HG03520 (cell line): Measurements from ENCODE around the gene NHEJ1.
"Not testable (repeated sequence)": the region's sequence is repeated elsewhere in the genome, so short reads cannot be mapped to it uniquely, and the experiment has no call there.

Experiments used
- ATAC-seq: cut with Tn5 transposase; IDR thresholded peaks from one replicate; pipeline ENCODE4 v1.9.1; 2021; ENCODE audit warnings: mild to moderate bottlenecking, moderate library complexity; ENCODE audit not compliant: unreplicated experiment

NHEJ1 gene

GRCh38 chr2:219160186-219161017 lies at the start of gene NHEJ1:
TSS of gene NHEJ1 (minus strand) at chr2:219160815. CDS start at chr2:219158362, 2,453 bp downstream.
- ATAC-seq = peak; percentile 80

GRCh38 chr2:219209236-219210195 lies 48.9 kb upstream of the NHEJ1 start:
- ATAC-seq = no peak

- no peak for ATAC-seq
Measured at GRCh38 chr2:219207884-219208740, 47.5 kb upstream of the NHEJ1 start.

GRCh38 chr2:219207134-219207883 lies 46.7 kb upstream of the NHEJ1 start:
- ATAC-seq = no peak

- ATAC-seq = peak; percentile 97
Measured at GRCh38 chr2:219206328-219207133, 45.9 kb upstream of the NHEJ1 start, which contains the start of gene ZFAND2B. TSS of gene ZFAND2B (plus strand) at chr2:219206782. CDS start at chr2:219206988, 206 bp downstream.

GRCh38 chr2:219205981-219206327 lies 45.3 kb upstream of the NHEJ1 start:
- ATAC-seq = no peak

GRCh38 chr2:219205165-219205538 lies 44.5 kb upstream of the NHEJ1 start:
- no peak for ATAC-seq

- ATAC-seq = no peak
Measured at GRCh38 chr2:219204425-219205164, 44.0 kb upstream of the NHEJ1 start.

GRCh38 chr2:219201331-219201730 lies 40.7 kb upstream of the NHEJ1 start:
- not testable (repeated sequence) for ATAC-seq

- ATAC-seq = not testable (repeated sequence)
Measured at GRCh38 chr2:219200502-219201326, 40.1 kb upstream of the NHEJ1 start.

GRCh38 chr2:219199470-219200211 lies 39.0 kb upstream of the NHEJ1 start:
- ATAC-seq = no peak

- ATAC-seq = no peak
Measured at GRCh38 chr2:219198974-219199373, 38.4 kb upstream of the NHEJ1 start.

GRCh38 chr2:219197388-219197787 lies 36.8 kb upstream of the NHEJ1 start:
- ATAC-seq = no peak

- ATAC-seq = no peak
Measured at GRCh38 chr2:219186754-219187456, 26.3 kb upstream of the NHEJ1 start.

GRCh38 chr2:219184121-219184520 lies 23.5 kb upstream of the NHEJ1 start:
- ATAC-seq = no peak

GRCh38 chr2:219183151-219183772 lies 22.6 kb upstream of the NHEJ1 start:
- no peak for ATAC-seq
